Measurements from ENCODE around the gene S100A6. TPM values are rescaled to one million over a fixed set of nuclear protein-coding genes. Genes with fewer than 3 reads are reported as not detected.

The S100A6 gene
- total RNA-seq, 1 experiment from 2014 or later: 1,633 TPM

- TF ChIP-seq REST (IDR thresholded peaks at IDR 0.05; ENCODE audit: low read depth): no peak
- TF ChIP-seq SP1 (IDR thresholded peaks at IDR 0.05; ENCODE audit: low read depth): peak; percentile 74
Measured at GRCh38 chr1:153515504-153516394, 20.0 kb downstream of the S100A6 start (continued).

GRCh38 chr1:153513666-153514065 lies 22.1 kb downstream of the S100A6 start:
- H3K27ac ChIP-seq (ENCODE audit: low read depth, low read length): no peak overlapping the region
- ChIA-PET CTCF (interaction anchor here (0.7 to 2.4 kb wide), 3 partner anchors 19 to 114 kb away, joined by 3 to 7 read pairs (median 4); partner anchors contain the start of gene S100A13), RAD21 (ENCODE audit: low non-redundant PET in 1 of 2, low total read pairs in 2 of 2, uncharacterized antibody in 2 of 2, unreplicated experiment in 2 of 2) (no interaction called here), POLR2A (no interaction called here)
- no TSS peak for BruUV-seq (replicated peaks)
- ATAC-seq: no peak
- no peaks in the 10 kb centered on the region for H3K27me3 ChIP-seq (ENCODE audit: insufficient read depth, low read length)
- H3K4me2 ChIP-seq (ENCODE audit: low read length): no peak overlapping the region
- no peak overlapping the region for H3K4me3 ChIP-seq (replicated peaks in 1 of 2; ENCODE audit: low read depth in 1 of 2, low read length in 2 of 2)
- H3K9me3 ChIP-seq (ENCODE audit: control insufficient read depth in 1 of 2, insufficient read depth in 1 of 2, low read depth in 1 of 2, low read length in 2 of 2): no peaks in the 10 kb centered on the region
- no peaks in the 10 kb centered on the region for H3K36me3 ChIP-seq (ENCODE audit: control insufficient read depth in 1 of 2, insufficient read depth in 2 of 2, low read length in 2 of 2)
- H3K79me2 ChIP-seq (ENCODE audit: insufficient read depth, low read length): no peaks in the 10 kb centered on the region
- DNase-seq (ENCODE audit: low read depth, low spot score): no peak
- no peak overlapping the region for H3K9ac ChIP-seq (ENCODE audit: low read length)
- peaks cover 27 to 73% of the 10 kb centered on the region in 2 experiments for H3K4me1 ChIP-seq (ENCODE audit: control insufficient read depth in 1 of 2, insufficient read depth in 2 of 2, low read length in 2 of 2)
- TF ChIP-seq FOSL1 (IDR thresholded peaks at IDR 0.05; ENCODE audit: low read depth) (no peak), REST (IDR thresholded peaks at IDR 0.05; ENCODE audit: low read depth) (no peak)
- H4K20me1 ChIP-seq (ENCODE audit: insufficient read depth): no peaks in the 10 kb centered on the region
- intact Hi-C loops (cut with micrococcal nuclease): loop anchor here (2.0 kb wide), 1 partner anchor 19 kb away; no protein-coding TSS in a partner anchor
- no peaks in the 10 kb centered on the region for H3K9me2 ChIP-seq (ENCODE audit: insufficient read depth)
- H2AFZ ChIP-seq (ENCODE audit: low read depth, low read length, poor library complexity, severe bottlenecking): no peak overlapping the region

All from HCT116 (cell line).